HFF-Myc (cell line): ENCODE results near the gene TFAP2B.

Experiments used
- DNase-seq: peaks from one replicate; pipeline ENCODE4 v3.0.0-alpha.2; 2011; ENCODE audit warnings: low read depth; ENCODE audit errors: extremely low read depth
- H3K4me3 ChIP-seq: replicated peaks from 2 replicates; pipeline ENCODE4 v1.5.1; 2011; ENCODE audit warnings: low read depth, mild to moderate bottlenecking, control low read depth, low read length
- CTCF ChIP-seq: IDR thresholded peaks from 2 replicates; pipeline ENCODE4 v1.5.1; 2012; ENCODE audit warnings: mild to moderate bottlenecking, low read depth, low read length, control low read depth; ENCODE audit errors: missing control alignments

TFAP2B gene

GRCh38 chr6:50873167-50873566, 54.5 kb downstream of the TFAP2B start:
- no peak for TF ChIP-seq CTCF
- no peak for DNase-seq
- no peak overlapping the region for H3K4me3 ChIP-seq

DNA sequence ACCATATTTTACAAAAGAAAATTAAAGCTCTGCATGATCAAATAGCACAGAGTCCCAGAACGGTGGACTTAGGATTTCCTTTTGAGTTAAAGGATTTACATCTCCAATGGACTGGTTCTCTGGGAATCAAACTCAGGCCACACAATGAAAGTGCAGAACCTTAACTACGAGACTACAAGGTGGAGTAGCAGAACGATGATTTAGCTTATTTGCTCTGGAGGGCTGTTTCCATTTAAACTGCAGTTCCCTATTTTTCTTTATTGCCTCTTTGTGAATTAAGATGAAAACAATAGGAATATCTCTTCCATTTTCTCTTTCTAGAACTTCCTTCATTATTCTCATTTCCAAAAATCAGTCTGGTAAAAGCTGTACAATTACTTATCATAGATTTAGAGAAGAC, 65.7 kb downstream of the TFAP2B start:
- no peak overlapping the region for H3K4me3 ChIP-seq
- no peak for TF ChIP-seq CTCF
- DNase-seq, result no peak

GRCh38 chr6:50887112-50887511, 68.4 kb downstream of the TFAP2B start:
- TF ChIP-seq CTCF, result no peak
- no peak for DNase-seq
- H3K4me3 ChIP-seq, result no peak overlapping the region

GRCh38 chr6:50889497-50889896, 70.8 kb downstream of the TFAP2B start:
- TF ChIP-seq CTCF, result no peak
- DNase-seq, result no peak

GRCh38 chr6:50889935-50890334, 71.3 kb downstream of the TFAP2B start:
- H3K4me3 ChIP-seq, result no peak overlapping the region
- no peak for TF ChIP-seq CTCF
- no peak for DNase-seq

More at GRCh38 chr6:50889497-50889896, 70.8 kb downstream of the TFAP2B start:
- H3K4me3 ChIP-seq, result no peak overlapping the region

GRCh38 chr6:50890579-50890978, 71.9 kb downstream of the TFAP2B start:
- no peak for TF ChIP-seq CTCF
- H3K4me3 ChIP-seq, result no peak overlapping the region
- DNase-seq, result no peak

DNA sequence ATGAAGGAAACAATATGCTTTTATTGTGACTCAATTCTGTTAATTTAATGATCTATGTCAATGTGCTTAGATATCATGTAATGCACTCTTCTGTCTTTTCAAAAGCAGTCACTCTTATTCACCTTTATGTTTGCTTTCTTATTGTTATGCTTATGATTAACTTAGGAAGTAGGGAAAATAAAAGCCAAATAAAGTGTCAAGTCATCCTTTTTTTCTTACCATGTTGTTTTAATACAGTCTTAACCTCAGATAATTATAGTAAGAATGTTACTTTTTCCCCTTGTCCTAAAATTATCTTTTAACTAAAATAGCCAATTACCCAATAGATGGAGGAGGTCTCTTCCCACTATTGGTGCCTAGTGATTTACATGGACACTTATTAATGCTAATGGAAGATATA, 72.6 kb downstream of the TFAP2B start:
- TF ChIP-seq CTCF, result no peak
- H3K4me3 ChIP-seq, result no peak overlapping the region
- DNase-seq, result no peak
